IMR-90 (cell line): ENCODE results near the gene HOXA7. TPM values are rescaled to one million over a fixed set of nuclear protein-coding genes. Genes with fewer than 3 reads are reported as not detected.

Source experiments
- ATAC-seq: fragments of 200-7000 bp; cut with Tn5 transposase; 2 replicates; pipeline ENCODE4 v1.9.1; 2020; ENCODE audit warnings: low read depth, mild to moderate bottlenecking, moderate library complexity
- BruUV-seq: library from RNA; stranded (reverse); fragments of 400-500 nt; replicated peaks from 2 replicates; lab custom pipeline; 2021; lab: Mats Ljungman, UMichigan
- CTCF ChIA-PET: fragments of 300-600 bp; formaldehyde crosslinking; extraction: SDS; loops from one replicate; lab custom pipeline; 2021; ENCODE audit warnings: antibody characterized with exemption; lab: Yijun Ruan, JAX
- POLR2A ChIA-PET: fragments of 300-600 bp; sonication (Branson Sonifier 250); formaldehyde crosslinking; loops from one replicate; lab custom pipeline; 2022; ENCODE audit warnings: antibody characterized with exemption; ENCODE audit not compliant: unreplicated experiment; lab: Charles Lee
- DNase-seq: peaks from one replicate; pipeline ENCODE4 v3.0.0; 2013
- H2AFZ ChIP-seq: replicated peaks from 2 replicates; pipeline ENCODE3; 2013; ENCODE audit warnings: low read length, mild to moderate bottlenecking; ENCODE audit not compliant: poor library complexity
- H2AK5ac ChIP-seq: 2 replicates; pipeline ENCODE4 v1.6.1; 2013; ENCODE audit warnings: low read depth, low read length, inconsistent platforms
- H2AK9ac ChIP-seq: replicated peaks from 2 replicates; pipeline ENCODE3; 2013; ENCODE audit warnings: mild to moderate bottlenecking, low read depth, low read length, moderate library complexity; ENCODE audit not compliant: poor library complexity
- H2BK120ac ChIP-seq: 2 replicates; pipeline ENCODE4 v1.6.1; 2013; ENCODE audit warnings: low read depth, low read length, inconsistent platforms
- H2BK15ac ChIP-seq: 3 replicates; pipeline ENCODE4 v1.6.1; 2013; ENCODE audit warnings: low read depth, low read length, inconsistent platforms
- H2BK20ac ChIP-seq: 2 replicates; pipeline ENCODE4 v1.6.1; 2013; ENCODE audit warnings: low read depth, mild to moderate bottlenecking, inconsistent platforms, low read length, moderate library complexity
- H2BK5ac ChIP-seq: 2 replicates; pipeline ENCODE4 v1.6.1; 2013; ENCODE audit warnings: mild to moderate bottlenecking, low read depth, low read length, inconsistent platforms; ENCODE audit not compliant: poor library complexity, severe bottlenecking
- H3K14ac ChIP-seq: replicated peaks from 2 replicates; pipeline ENCODE4 v1.6.1; 2013; ENCODE audit warnings: low read depth, low read length, inconsistent platforms
- H3K18ac ChIP-seq: 2 replicates; pipeline ENCODE4 v1.6.1; 2013; ENCODE audit warnings: low read depth, low read length, control low read depth
- H3K23ac ChIP-seq: 2 replicates; pipeline ENCODE4 v1.6.1; 2013; ENCODE audit warnings: low read depth, low read length, inconsistent platforms
- H3K27ac ChIP-seq: 2 replicates; pipeline ENCODE4 v1.5.1; 2013; ENCODE audit warnings: mild to moderate bottlenecking, control low read depth, low read length; ENCODE audit not compliant: insufficient read depth
- H3K27me3 ChIP-seq: 2 replicates; pipeline ENCODE4 v1.6.1; 2013; ENCODE audit warnings: low read length; ENCODE audit not compliant: control insufficient read depth, insufficient read depth
- H3K36me3 ChIP-seq: 2 replicates; pipeline ENCODE4 v1.6.1; 2013; ENCODE audit warnings: low read length, mixed read lengths; ENCODE audit not compliant: control insufficient read depth, insufficient read depth
- H3K4ac ChIP-seq: 2 replicates; pipeline ENCODE4 v1.6.1; 2013; ENCODE audit warnings: low read depth, low read length, inconsistent platforms
- H3K4me1 ChIP-seq: 2 replicates; pipeline ENCODE4 v1.6.1; 2013; ENCODE audit warnings: low read length, mixed read lengths; ENCODE audit not compliant: control insufficient read depth, insufficient read depth
- H3K4me2 ChIP-seq: 2 replicates; pipeline ENCODE4 v1.6.1; 2013; ENCODE audit warnings: low read depth, mild to moderate bottlenecking, control low read depth, low read length, moderate library complexity
- H3K4me3 ChIP-seq: 2 replicates; pipeline ENCODE4 v1.5.1; 2013; ENCODE audit warnings: low read depth, mild to moderate bottlenecking, control low read depth, low read length, moderate library complexity; ENCODE audit not compliant: insufficient read depth
- H3K56ac ChIP-seq: 2 replicates; pipeline ENCODE4 v1.6.1; 2013; ENCODE audit warnings: low read length, inconsistent platforms; ENCODE audit not compliant: insufficient read depth; ENCODE audit errors: extremely low read depth
- H3K79me1 ChIP-seq, 2 experiments: 2 replicates each; pipeline ENCODE4 v1.6.1; 2013; ENCODE audit warnings: low read length in 2 of 2, inconsistent platforms in 1 of 2, low read depth in 1 of 2
- H3K9ac ChIP-seq: 2 replicates; pipeline ENCODE4 v1.6.1; 2013; ENCODE audit warnings: low read depth, low read length, control low read depth
- H3K9me1 ChIP-seq: 2 replicates; pipeline ENCODE4 v1.6.1; 2013; ENCODE audit warnings: low read length, inconsistent platforms; ENCODE audit not compliant: insufficient read depth
- H3K9me3 ChIP-seq: 2 replicates; pipeline ENCODE4 v1.6.1; 2013; ENCODE audit warnings: low read length; ENCODE audit not compliant: control insufficient read depth, insufficient read depth
- H4K20me1 ChIP-seq: 2 replicates; pipeline ENCODE4 v1.6.1; 2013; ENCODE audit warnings: low read length, inconsistent platforms; ENCODE audit not compliant: insufficient read depth
- H4K5ac ChIP-seq: 2 replicates; pipeline ENCODE4 v1.6.1; 2013; ENCODE audit warnings: mild to moderate bottlenecking, low read depth, low read length, control low read depth
- H4K8ac ChIP-seq, 2 experiments: 2 replicates each; pipeline ENCODE4 v1.6.1; 2013; ENCODE audit warnings: low read depth in 2 of 2, low read length in 2 of 2, control low read depth in 1 of 2, inconsistent platforms in 1 of 2
- H4K91ac ChIP-seq: 2 replicates; pipeline ENCODE4 v1.6.1; 2013; ENCODE audit warnings: low read depth, low read length, inconsistent platforms; ENCODE audit not compliant: insufficient read depth
- NFE2L2 ChIP-seq: fragments of 150-350 bp; IDR thresholded peaks from 2 replicates; pipeline ENCODE4 v1.6.1; 2016; ENCODE audit warnings: low read depth, mild to moderate bottlenecking, low read length
- SMC3 ChIP-seq: fragments of 150-350 bp; IDR thresholded peaks from 2 replicates; pipeline ENCODE4 v1.6.1; 2016; ENCODE audit warnings: low read depth, mild to moderate bottlenecking, antibody characterized with exemption, low read length, moderate library complexity
- WGBS, 2 experiments: methylation state at CpG; one replicate each; pipeline versions ENCODE4 v1.1.5 to v1.1.7; 2013; ENCODE audit warnings: missing lambda C conversion rate in 2 of 2; ENCODE audit not compliant: insufficient read length in 1 of 2; ENCODE audit errors: extremely low coverage in 2 of 2; 5-methylcytosine and 5-hydroxymethylcytosine counted together
- dilution Hi-C: fragments of 300-500 bp; cut with HindIII; formaldehyde crosslinking; loops from one replicate; pipeline ENCODE4 v1.14.3; 2018; ENCODE audit warnings: low sequenced_read_pairs; ENCODE audit not compliant: unreplicated experiment
- in situ Hi-C: fragments of 300-500 bp; cut with MboI; formaldehyde crosslinking; loops from 3 replicates; pipeline ENCODE4 v1.14.3; 2019; ENCODE audit warnings: low sequenced_read_pairs, inconsistent platforms, mixed read lengths
- intact Hi-C: fragments of 100-400 bp; cut with micrococcal nuclease; formaldehyde crosslinking; loops from 2 replicates; pipeline ENCODE4 v1.10.0; 2022
- polyA plus RNA-seq, 3 experiments: library from polyadenylated mRNA; depleted of rRNA; stranded (reverse); fragments of >200 nt; gene quantifications; 2 replicates each; pipeline ENCODE4 v1.2.3, GENCODE V29; 2012; ENCODE audit warnings: low replicate concordance in 1 of 3
- total RNA-seq: library from RNA; depleted of rRNA; stranded (reverse); fragments of >200 nt; gene quantifications from 2 replicates; pipeline ENCODE4 v1.2.3, GENCODE V29; 2012
- TF ChIP-seq, protein P1 (sequence below): fragments of 150-350 bp; IDR thresholded peaks from 2 replicates; pipeline ENCODE4 v1.6.1; 2017; ENCODE audit warnings: mild to moderate bottlenecking, antibody characterized with exemption, low read length, low read depth

The HOXA7 gene
- total and polyA plus RNA-seq, 2 of the 4 experiments (the other 2 are of a cell fraction): 0.18 to 1.7 TPM

GRCh38 chr7:27184337-27185012 is 28.0 kb upstream of the HOXA7 start (continued):
- TF ChIP-seq NFE2L2: no peak

DNA sequence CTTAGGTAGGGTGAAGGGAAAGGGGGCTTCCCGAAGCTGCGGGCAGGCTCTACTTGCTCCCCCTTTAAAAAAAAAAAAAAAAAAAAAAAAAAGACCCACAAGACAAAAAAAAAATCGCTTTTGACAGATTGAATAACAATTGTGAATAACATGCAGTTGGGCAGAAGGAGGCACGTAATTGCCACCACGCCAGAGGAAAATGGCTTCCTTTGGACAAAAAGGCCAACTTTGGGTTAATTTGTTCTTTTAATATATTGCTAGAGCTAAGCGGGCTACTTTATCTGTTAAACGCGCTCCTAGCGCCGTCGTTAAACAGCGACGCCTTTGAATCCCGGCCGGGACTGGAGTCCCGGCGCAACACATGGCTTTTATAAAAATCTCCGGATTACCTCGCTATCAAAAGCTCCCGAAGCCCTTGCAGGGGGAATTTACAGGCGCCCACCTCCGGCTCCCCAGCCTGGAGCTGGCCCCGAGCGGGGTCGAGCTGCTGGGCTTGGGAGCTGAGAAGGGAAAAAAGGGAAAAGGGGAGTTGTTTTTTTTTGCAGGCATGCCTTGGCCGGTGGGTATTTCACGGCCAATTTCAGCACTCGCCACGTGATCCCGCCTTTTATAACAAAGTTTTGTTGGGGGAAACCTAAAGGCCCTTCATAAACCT is 27.3 kb upstream of the HOXA7 start:
- no peak for DNase-seq
- in situ Hi-C loops: no loop called here
- no peak overlapping the region for H3K9ac ChIP-seq

More for the DNA sequence above, 27.3 kb upstream of the HOXA7 start:
- Histone ChIP-seq H3K9me3 (peaks cover 11% of the 10 kb centered on the region; the same call in 1 of the 2 replicates), H3K23ac (no peak overlapping the region), H3K36me3 (no peaks in the 10 kb centered on the region), H3K9me1 (no peaks in the 10 kb centered on the region), H2AFZ (no peak overlapping the region), H2BK20ac (no peak overlapping the region), H2BK5ac (no peak overlapping the region), H3K4ac (no peak overlapping the region), H3K4me3 (peak overlapping the region; percentile 41), H4K8ac (no peak overlapping the region), H3K18ac (no peak overlapping the region), H3K4me1 (peaks cover 3% of the 10 kb centered on the region; the same call in 1 of the 2 replicates), H3K14ac (no peak overlapping the region), H3K4me2 (peak overlapping the region; percentile 69), H2AK9ac (no peak overlapping the region), H4K20me1 (peaks cover 17% of the 10 kb centered on the region; the same call in 1 of the 2 replicates), H4K5ac (no peak overlapping the region), H2AK5ac (no peak overlapping the region), H2BK15ac (no peak overlapping the region), H3K27ac (no peak overlapping the region), H3K27me3 (peaks cover 91% of the 10 kb centered on the region), H4K91ac (no peak overlapping the region), H2BK120ac (no peak overlapping the region), H3K56ac (no peak overlapping the region), H3K79me1 (no peaks in the 10 kb centered on the region)
- ChIA-PET CTCF (interaction anchor here (0.6 kb wide), 1 partner anchor 1110 kb away, joined by 4 read pairs; no protein-coding TSS in a partner anchor), POLR2A (no interaction called here)
- WGBS, 2 experiments: 4% methylated on average over 8 of the region's 30 CpGs; no CpG with 5 or more reads in 1 of the 2 experiments
- no peak for ATAC-seq
- no TSS peak for BruUV-seq
- dilution Hi-C loops: no loop called here
- intact Hi-C loops: no loop called here
- TF ChIP-seq, protein P1, sequence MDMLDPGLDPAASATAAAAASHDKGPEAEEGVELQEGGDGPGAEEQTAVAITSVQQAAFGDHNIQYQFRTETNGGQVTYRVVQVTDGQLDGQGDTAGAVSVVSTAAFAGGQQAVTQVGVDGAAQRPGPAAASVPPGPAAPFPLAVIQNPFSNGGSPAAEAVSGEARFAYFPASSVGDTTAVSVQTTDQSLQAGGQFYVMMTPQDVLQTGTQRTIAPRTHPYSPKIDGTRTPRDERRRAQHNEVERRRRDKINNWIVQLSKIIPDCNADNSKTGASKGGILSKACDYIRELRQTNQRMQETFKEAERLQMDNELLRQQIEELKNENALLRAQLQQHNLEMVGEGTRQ: 0 out of 2 replicates have a peak, but pooled peaks have one; percentile 18
- no peak for TF ChIP-seq SMC3
